Subcutaneous adipose tissue (tissue), 4 donors: ENCODE results near the gene TEX29. TPM values are rescaled to one million over a fixed set of nuclear protein-coding genes. Genes with fewer than 3 reads are reported as not detected.

Experiments
- CTCF ChIP-seq: fragments of 450-650 bp; IDR thresholded peaks from one replicate; pipeline ENCODE4 v1.5.1; 2016; ENCODE audit warnings: low read depth, mild to moderate bottlenecking, control low read depth, antibody characterized with exemption, moderate library complexity
- total RNA-seq, 4 donors: library from RNA; depleted of rRNA; stranded (reverse); fragments of >200 nt; gene quantifications; one replicate each; pipeline ENCODE4 v1.1.0, GENCODE V29; 2016

TEX29 gene
- total RNA-seq, 4 donors from 2014 or later, result not detected

GRCh38 chr13:111317042-111317550 is 3.3 kb upstream of the TEX29 start:
- TF ChIP-seq CTCF, result no peak

GRCh38 chr13:111317571-111318345 is 2.7 kb upstream of the TEX29 start:
- TF ChIP-seq CTCF, result no peak

- no peak for TF ChIP-seq CTCF
Observed at GRCh38 chr13:111318386-111318785, 2.1 kb upstream of the TEX29 start.

- TF ChIP-seq CTCF, result no peak
Observed at GRCh38 chr13:111319521-111319920, 921 bp upstream of the TEX29 start.

GRCh38 chr13:111322001-111322915 is 1.8 kb downstream of the TEX29 start:
- TF ChIP-seq CTCF, result no peak

GRCh38 chr13:111322916-111323331 is 2.5 kb downstream of the TEX29 start:
- TF ChIP-seq CTCF, result no peak

- TF ChIP-seq CTCF, result no peak
Observed at GRCh38 chr13:111323549-111323948, 3.1 kb downstream of the TEX29 start.
